ENCODE data around the gene MPP2. TPM values are rescaled to one million over a fixed set of nuclear protein-coding genes. Genes with fewer than 3 reads are reported as not detected.

Gene MPP2
- polyA plus RNA-seq, 1 donor from 2014 or later: 25.5 TPM

GRCh38 chr17:43829738-43830137, 77.6 kb downstream of the MPP2 start:
- Histone ChIP-seq H3K4me3 (ENCODE audit: low read length) (no peak overlapping the region), H3K9me3 (ENCODE audit: low read length) (no peaks in the 10 kb centered on the region), H3K27ac (ENCODE audit: low read length) (no peak overlapping the region), H3K79me2 (replicated peaks; ENCODE audit: insufficient read depth, low read length) (no peaks in the 10 kb centered on the region), H3K36me3 (ENCODE audit: insufficient read depth, low read length) (no peaks in the 10 kb centered on the region), H3K4me2 (ENCODE audit: low read length) (no peak overlapping the region), H3K9me2 (ENCODE audit: insufficient read depth, low read length) (no peaks in the 10 kb centered on the region), H2AFZ (ENCODE audit: low read depth, low read length) (no peak overlapping the region), H3F3A (ENCODE audit: insufficient read depth, low read length, poor library complexity, severe bottlenecking) (no peaks in the 10 kb centered on the region), H3K9ac (ENCODE audit: low read length) (no peak overlapping the region), H3K27me3 (ENCODE audit: insufficient read depth, low read depth, low read length) (no peaks in the 10 kb centered on the region), H4K20me1 (ENCODE audit: insufficient read depth) (no peaks in the 10 kb centered on the region)
- TF ChIP-seq TAF1 (IDR thresholded peaks at IDR 0.05; ENCODE audit: low read depth) (no peak), EZH2 (IDR thresholded peaks at IDR 0.05; ENCODE audit: borderline replicate concordance, insufficient read depth, low read length, poor library complexity, severe bottlenecking) (no peak), POLR2AphosphoS5 (IDR thresholded peaks at IDR 0.05) (no peak), REST (IDR thresholded peaks at IDR 0.05; ENCODE audit: borderline replicate concordance) (no peak), MXI1 (conservative IDR thresholded peaks at IDR 0.05; ENCODE audit: poor library complexity, severe bottlenecking) (no peak), RAD21 (conservative IDR thresholded peaks at IDR 0.05) (no peak), EP300 (conservative IDR thresholded peaks at IDR 0.05; ENCODE audit: poor library complexity, severe bottlenecking) (no peak), SMC3 (conservative IDR thresholded peaks at IDR 0.05; ENCODE audit: poor library complexity) (no peak)
- TF ChIP-seq, protein P1, sequence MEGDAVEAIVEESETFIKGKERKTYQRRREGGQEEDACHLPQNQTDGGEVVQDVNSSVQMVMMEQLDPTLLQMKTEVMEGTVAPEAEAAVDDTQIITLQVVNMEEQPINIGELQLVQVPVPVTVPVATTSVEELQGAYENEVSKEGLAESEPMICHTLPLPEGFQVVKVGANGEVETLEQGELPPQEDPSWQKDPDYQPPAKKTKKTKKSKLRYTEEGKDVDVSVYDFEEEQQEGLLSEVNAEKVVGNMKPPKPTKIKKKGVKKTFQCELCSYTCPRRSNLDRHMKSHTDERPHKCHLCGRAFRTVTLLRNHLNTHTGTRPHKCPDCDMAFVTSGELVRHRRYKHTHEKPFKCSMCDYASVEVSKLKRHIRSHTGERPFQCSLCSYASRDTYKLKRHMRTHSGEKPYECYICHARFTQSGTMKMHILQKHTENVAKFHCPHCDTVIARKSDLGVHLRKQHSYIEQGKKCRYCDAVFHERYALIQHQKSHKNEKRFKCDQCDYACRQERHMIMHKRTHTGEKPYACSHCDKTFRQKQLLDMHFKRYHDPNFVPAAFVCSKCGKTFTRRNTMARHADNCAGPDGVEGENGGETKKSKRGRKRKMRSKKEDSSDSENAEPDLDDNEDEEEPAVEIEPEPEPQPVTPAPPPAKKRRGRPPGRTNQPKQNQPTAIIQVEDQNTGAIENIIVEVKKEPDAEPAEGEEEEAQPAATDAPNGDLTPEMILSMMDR (IDR thresholded peaks at IDR 0.05; ENCODE audit: poor library complexity, severe bottlenecking): no peak

GRCh38 chr17:43827596-43827995, 79.7 kb downstream of the MPP2 start:
- no peak overlapping the region for H3K9ac ChIP-seq (ENCODE audit: low read length)
- H3K79me2 ChIP-seq (replicated peaks; ENCODE audit: insufficient read depth, low read length): no peaks in the 10 kb centered on the region
- H2AFZ ChIP-seq (ENCODE audit: low read depth, low read length): no peak overlapping the region
- no peak overlapping the region for H3K4me3 ChIP-seq (ENCODE audit: low read length)
- no peak overlapping the region for H3K27ac ChIP-seq (ENCODE audit: low read length)
- H3K27me3 ChIP-seq (ENCODE audit: insufficient read depth, low read depth, low read length): no peaks in the 10 kb centered on the region
- TF ChIP-seq, protein P1 (IDR thresholded peaks at IDR 0.05; ENCODE audit: poor library complexity, severe bottlenecking): no peak
- no peaks in the 10 kb centered on the region for H3K9me2 ChIP-seq (ENCODE audit: insufficient read depth, low read length)
- no peak overlapping the region for H3K4me2 ChIP-seq (ENCODE audit: low read length)
- no peaks in the 10 kb centered on the region for H3K9me3 ChIP-seq (ENCODE audit: low read length)
- no peaks in the 10 kb centered on the region for H3K36me3 ChIP-seq (ENCODE audit: insufficient read depth, low read length)
- H3F3A ChIP-seq (ENCODE audit: insufficient read depth, low read length, poor library complexity, severe bottlenecking): no peaks in the 10 kb centered on the region
- no peaks in the 10 kb centered on the region for H4K20me1 ChIP-seq (ENCODE audit: insufficient read depth)
